ENCODE results near the gene PKHD1.

DNA sequence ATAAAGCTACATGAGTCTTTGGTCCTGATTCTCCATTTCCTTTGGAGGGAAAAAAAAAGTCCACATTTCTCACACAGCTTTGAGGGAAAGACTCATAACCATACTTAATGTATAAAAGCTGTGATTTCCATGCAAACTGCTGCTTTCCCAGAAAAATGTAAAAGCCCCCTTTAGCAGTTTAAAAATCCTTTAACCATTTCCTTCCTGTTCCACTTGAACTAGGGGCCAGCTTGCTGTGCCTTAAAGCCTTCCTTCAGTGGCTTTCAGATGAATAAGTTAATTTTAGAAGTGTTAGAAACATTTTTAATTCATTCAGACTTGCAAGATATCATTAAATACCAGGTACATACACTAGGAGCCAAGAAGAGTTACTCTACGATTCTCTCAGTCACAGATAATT, 273.5 kb downstream of the PKHD1 start:
- TF ChIP-seq CTCF (conservative IDR thresholded peaks at IDR 0.05; ENCODE audit: low read depth, low read length) (no peak), EZH2 (IDR thresholded peaks at IDR 0.05; ENCODE audit: borderline replicate concordance, low read depth, low read length, poor library complexity, severe bottlenecking) (no peak)
